Left lung (tissue), 10 donors: ENCODE measurements around the gene SPOPL. TPM values are rescaled to one million over a fixed set of nuclear protein-coding genes. Genes with fewer than 3 reads are reported as not detected.

Experiments used
- ATAC-seq: fragments of 200-7000 bp; cut with Tn5 transposase; one replicate; pipeline ENCODE4 v1.9.1; 2020; ENCODE audit warnings: moderate library complexity
- DNase-seq, 4 donors: peaks; one replicate each; pipeline ENCODE4 v3.0.0-alpha.2; 2013 to 2020
- H3K27ac ChIP-seq, 2 donors: fragments of 200-600 bp; sonication (generic) in 1 of 2; one replicate each; pipeline versions ENCODE4 v1.5.0 to v1.8.0; 2020 to 2021
- H3K27me3 ChIP-seq, 2 donors: fragments of 200-600 bp; sonication (generic) in 1 of 2; one replicate each; pipeline versions ENCODE4 v1.5.0 to v1.8.0; 2020 to 2021
- H3K36me3 ChIP-seq, 2 donors: fragments of 200-600 bp; sonication (generic) in 1 of 2; one replicate each; pipeline versions ENCODE4 v1.5.0 to v1.8.0; 2020 to 2021
- H3K4me1 ChIP-seq, 2 donors: fragments of 200-600 bp; one replicate each; pipeline ENCODE4 v1.8.0; 2021
- H3K4me3 ChIP-seq, 2 donors: fragments of 200-600 bp; sonication (generic) in 1 of 2; one replicate each; pipeline versions ENCODE4 v1.5.0 to v1.8.0; 2020 to 2021; ENCODE audit warnings: mild to moderate bottlenecking in 1 of 2
- H3K9me3 ChIP-seq, 2 donors: fragments of 200-600 bp; sonication (generic) in 1 of 2; one replicate each; pipeline versions ENCODE4 v1.5.0 to v1.8.0; 2020 to 2021
- CTCF ChIP-seq, 2 donors: fragments of 200-600 bp; sonication (generic) in 1 of 2; IDR thresholded peaks; one replicate each; pipeline versions ENCODE4 v1.5.0 to v1.8.0; 2021; ENCODE audit warnings: antibody characterized with exemption in 2 of 2
- intact Hi-C, 2 donors: fragments of 100-400 bp; cut with DNase I; formaldehyde crosslinking; loops; one replicate each; pipeline versions ENCODE4 v1.11.2 to v1.14.2; 2022
- polyA plus RNA-seq, 6 donors: library from polyadenylated mRNA; unstranded; fragments of 120-200 nt; gene quantifications; one replicate each; pipeline ENCODE4 v1.2.1, GENCODE V29; 2013; ENCODE audit not compliant: insufficient read length in 6 of 6
- total RNA-seq, 2 donors: library from RNA; stranded (reverse); fragmentation: NEBNext Ultra II Directional; extraction: Animal tissue kit (Norgen Biotek cat#: 25700); gene quantifications; one replicate each; pipeline ENCODE4 v1.2.1, GENCODE V29; 2021
- donor health status: DM: no; HTN: yes; CAD: no.
- donor health status: DM: no; HTN: no; CAD: no.

SPOPL gene
- total and polyA plus RNA-seq, 8 donors: 23.2 to 32.8 (median 25.8) TPM

DNA sequence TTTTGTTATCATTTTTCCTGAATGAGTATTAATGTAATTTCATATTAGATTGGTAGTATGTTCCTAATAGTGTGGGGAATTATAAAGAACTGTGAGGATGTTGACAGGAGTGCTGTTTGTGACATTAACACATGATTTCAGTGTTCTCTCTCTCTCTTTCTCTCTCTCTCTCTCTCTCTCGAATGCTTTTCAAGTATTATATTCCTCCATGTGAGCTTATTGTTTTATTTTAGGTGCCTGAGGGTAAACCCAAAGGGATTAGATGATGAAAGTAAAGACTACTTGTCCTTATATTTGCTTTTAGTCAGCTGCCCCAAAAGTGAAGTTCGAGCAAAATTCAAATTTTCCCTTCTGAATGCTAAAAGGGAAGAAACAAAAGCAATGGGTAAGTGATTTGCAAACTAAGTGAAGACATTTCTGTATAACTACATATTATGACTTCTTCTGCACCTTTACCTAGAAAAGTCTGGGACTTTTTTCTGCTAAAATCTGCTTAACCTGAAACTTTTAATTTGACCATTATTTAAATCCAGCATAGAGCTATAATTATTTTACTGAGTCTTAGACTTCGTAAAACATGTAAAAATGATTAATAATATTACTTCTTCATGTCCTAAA lies 49.2 kb downstream of the SPOPL start:
- no peaks in the 10 kb centered on the region for H3K27me3 ChIP-seq
- H3K27ac ChIP-seq: no peak overlapping the region
- H3K4me1 ChIP-seq: no peaks in the 10 kb centered on the region
- intact Hi-C loops: no loop called here
- no peaks in the 10 kb centered on the region for H3K9me3 ChIP-seq
- H3K36me3 ChIP-seq: peaks cover 0 to 27% of the 10 kb centered on the region in 2 donors
- DNase-seq (no peak), ATAC-seq (no peak)
- no peak for TF ChIP-seq CTCF (IDR thresholded peaks at IDR 0.05)
- H3K4me3 ChIP-seq: no peak overlapping the region

DNA sequence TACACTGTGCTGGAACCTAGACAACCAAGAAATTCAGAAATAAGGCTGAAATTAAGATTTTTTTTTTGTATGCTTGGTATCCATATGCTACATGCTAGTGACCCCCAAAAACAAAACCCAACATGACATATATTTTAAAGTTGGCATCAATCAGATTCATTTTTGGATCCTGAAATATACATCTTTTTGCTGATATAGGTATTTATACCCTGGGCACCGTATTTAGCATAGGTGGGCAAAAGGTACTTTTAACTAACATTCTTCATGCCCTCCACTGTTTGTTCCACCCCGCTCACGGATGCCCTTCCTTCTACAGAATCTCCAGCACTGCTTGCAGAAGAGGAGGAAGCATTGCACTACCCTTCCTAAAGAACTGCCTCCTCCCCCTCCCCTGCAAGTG lies 52.6 kb downstream of the SPOPL start:
- H3K4me3 ChIP-seq: no peak overlapping the region
- intact Hi-C loops: no loop called here
- DNase-seq (no peak), ATAC-seq (no peak)
- TF ChIP-seq CTCF (IDR thresholded peaks at IDR 0.05): no peak
- no peaks in the 10 kb centered on the region for H3K27me3 ChIP-seq
- no peak overlapping the region for H3K27ac ChIP-seq
- no peaks in the 10 kb centered on the region for H3K4me1 ChIP-seq
- no peaks in the 10 kb centered on the region for H3K9me3 ChIP-seq
- H3K36me3 ChIP-seq: peaks cover 0 to 36% of the 10 kb centered on the region in 2 donors

GRCh38 chr2:138559641-138560040 lies 58.1 kb downstream of the SPOPL start:
- no peak for TF ChIP-seq CTCF (IDR thresholded peaks at IDR 0.05)

GRCh38 chr2:138564586-138565229 lies 63.1 kb downstream of the SPOPL start:
- intact Hi-C loops: no loop called here
- Histone ChIP-seq H3K4me1 (no peaks in the 10 kb centered on the region), H3K27ac (no peak overlapping the region), H3K36me3 (peaks cover 0 to 56% of the 10 kb centered on the region in 2 donors), H3K27me3 (no peaks in the 10 kb centered on the region), H3K4me3 (no peak overlapping the region), H3K9me3 (no peaks in the 10 kb centered on the region)
- no peak for TF ChIP-seq CTCF (IDR thresholded peaks at IDR 0.05)
- DNase-seq (peak in 2 of 4 donors; percentile 12 to 50), ATAC-seq (peak; percentile 89)

More at GRCh38 chr2:138559641-138560040, 58.1 kb downstream of the SPOPL start:
- H3K4me3 ChIP-seq: no peak overlapping the region
- no peak overlapping the region for H3K27ac ChIP-seq
- no peak for ATAC-seq
- intact Hi-C loops: no loop called here
- H3K36me3 ChIP-seq: peaks cover 0 to 57% of the 10 kb centered on the region in 2 donors
- no peaks in the 10 kb centered on the region for H3K27me3 ChIP-seq
- H3K4me1 ChIP-seq: no peaks in the 10 kb centered on the region
- H3K9me3 ChIP-seq: no peaks in the 10 kb centered on the region
- DNase-seq: peak in 2 of 4 donors; percentile 5 to 17

GRCh38 chr2:138565230-138565598 lies 63.6 kb downstream of the SPOPL start:
- TF ChIP-seq CTCF (IDR thresholded peaks at IDR 0.05): no peak
- intact Hi-C loops: no loop called here
- DNase-seq (peak in 1 of 4 donors; percentile 3), ATAC-seq (peak; percentile 62)
- Histone ChIP-seq H3K9me3 (no peaks in the 10 kb centered on the region), H3K4me1 (no peaks in the 10 kb centered on the region), H3K27ac (no peak overlapping the region), H3K36me3 (peaks cover 0 to 58% of the 10 kb centered on the region in 2 donors), H3K4me3 (no peak overlapping the region), H3K27me3 (no peaks in the 10 kb centered on the region)
